Measurements from ENCODE around the gene PIGU.
"Not testable (repeated sequence)": the region's sequence is repeated elsewhere in the genome, so short reads cannot be mapped to it uniquely, and the experiment has no call there.

PIGU gene

DNA sequence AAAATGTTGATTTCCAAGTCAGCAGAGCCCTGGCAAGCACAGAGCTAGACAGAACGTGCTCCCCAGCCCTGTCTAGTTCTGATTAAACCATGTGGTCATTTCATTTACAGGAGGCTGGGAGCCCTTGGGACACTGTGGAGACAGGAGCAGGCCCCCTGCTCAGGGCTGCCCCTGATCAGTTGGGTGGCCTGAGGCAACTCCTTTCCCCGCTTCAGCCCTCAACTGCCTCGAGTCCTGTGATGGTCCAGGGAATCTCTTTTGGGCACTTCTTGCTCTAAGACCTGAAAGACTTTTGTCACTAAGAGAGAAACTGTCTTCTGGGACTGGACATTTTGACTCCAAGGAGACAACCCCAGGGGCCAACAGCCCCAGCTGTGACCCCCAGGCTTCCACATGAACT, 147.2 kb downstream of the PIGU start:
- no peak for DNase-seq

DNA sequence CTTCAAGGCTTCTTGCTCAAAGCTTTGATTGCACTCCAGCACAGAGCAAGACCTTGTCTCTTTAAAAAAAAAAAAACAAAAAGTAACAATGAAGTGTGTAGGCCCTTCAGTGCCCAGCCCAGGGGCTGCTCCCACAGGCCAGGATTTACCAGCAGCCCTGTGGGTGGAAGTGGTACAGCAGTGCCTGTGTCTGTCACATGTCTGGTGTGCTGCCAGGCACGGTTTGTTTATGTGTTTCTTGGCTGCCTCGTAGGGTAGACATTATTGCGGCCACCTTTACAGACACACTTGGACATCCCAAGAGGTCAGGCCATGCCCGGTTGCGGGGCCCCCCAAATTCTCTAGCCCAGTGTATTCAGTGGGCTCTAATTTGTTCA, 148.0 kb downstream of the PIGU start:
- no peak for DNase-seq

- DNase-seq = no peak
Measured at GRCh38 chr20:34527016-34527415, 149.9 kb downstream of the PIGU start.

DNA sequence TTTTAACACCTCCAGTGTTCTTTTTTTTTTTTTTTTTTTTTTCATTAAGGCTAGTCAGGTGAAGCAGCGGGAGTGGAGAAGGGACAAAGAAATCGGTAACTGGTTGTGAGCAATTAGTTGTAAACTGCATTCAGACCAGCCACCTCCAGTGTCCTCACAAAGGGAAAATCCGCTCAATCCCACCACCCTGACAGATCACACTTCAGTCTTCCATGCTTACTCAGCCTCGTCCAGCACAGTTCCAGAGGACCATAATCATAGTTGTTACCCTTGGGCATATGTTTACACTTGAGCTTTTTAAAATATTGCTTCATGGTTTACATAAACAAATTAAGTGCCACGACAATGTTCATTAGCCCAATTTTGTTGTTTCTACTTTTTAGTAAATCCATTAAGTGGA, 150.4 kb downstream of the PIGU start:
- DNase-seq = no peak

DNA sequence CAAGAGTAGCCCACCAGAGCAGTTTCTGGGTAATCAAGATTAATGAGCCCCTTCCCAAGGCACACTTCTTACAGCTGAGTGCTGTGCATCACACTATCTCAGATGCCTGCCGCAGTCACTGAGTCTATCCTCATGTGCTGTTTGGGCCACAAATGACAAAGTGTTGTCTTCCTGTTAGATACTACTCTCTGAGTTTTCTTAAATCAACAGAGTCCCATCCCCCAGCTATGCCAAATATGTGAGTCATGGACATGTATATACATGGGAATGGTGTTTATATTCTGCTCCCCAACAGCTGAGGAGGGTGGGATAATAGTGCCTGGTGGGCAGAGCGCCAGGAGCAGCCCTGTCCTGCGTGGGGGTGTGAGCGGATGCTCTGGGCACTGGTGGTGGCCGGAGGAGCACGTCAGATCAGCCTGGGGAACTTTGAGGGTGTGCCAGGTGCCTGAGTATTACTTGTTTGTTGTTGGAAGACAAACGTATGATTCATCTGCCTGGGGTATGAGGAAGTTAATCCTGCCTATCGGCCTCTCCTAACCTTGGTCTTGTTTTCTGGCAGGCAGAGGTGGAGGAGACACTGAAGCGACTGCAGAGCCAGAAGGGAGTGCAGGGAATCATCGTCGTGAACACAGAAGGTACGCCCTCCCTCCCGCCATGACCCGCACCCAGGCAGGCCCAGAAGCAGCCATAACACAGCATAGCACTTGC, 151.0 kb downstream of the PIGU start:
- DNase-seq = peak; percentile 4

DNA sequence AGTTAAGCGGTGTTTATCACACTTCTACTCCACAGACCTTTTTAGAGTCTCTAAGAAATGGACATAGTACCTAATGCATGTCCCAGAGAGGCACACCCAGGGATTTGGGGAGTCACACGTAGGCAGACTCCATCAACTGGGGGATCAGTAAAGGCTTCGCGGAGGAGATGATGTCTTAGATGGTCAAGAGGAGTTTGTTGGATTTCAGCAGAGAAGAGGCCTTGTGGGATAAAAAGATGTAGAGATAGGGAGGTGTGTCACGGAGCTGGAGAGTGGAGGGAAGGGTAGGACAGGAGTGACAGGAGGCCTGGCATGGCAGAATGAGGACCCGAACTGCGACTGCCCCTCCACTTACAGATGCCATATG, 151.6 kb downstream of the PIGU start:
- no peak for DNase-seq

DNA sequence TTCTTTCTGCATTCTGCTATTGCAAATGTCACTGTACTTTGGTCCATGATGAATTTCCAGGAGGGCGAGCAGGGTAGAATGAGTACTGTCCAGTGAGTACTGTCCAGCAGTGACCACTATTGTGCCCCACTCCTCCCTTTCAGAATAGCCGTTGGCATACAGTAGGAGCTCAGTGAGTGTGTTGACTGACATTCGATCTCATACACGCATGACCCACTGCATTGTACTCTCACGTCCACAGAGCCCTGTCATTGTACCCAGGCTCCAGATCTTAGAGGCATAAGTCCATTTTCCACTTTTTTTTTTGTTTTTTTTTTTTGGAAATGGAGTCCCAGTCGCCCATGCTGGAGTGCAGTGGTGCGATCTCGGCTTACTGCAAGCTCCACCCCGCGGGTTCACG, 152.5 kb downstream of the PIGU start:
- DNase-seq = no peak

GRCh38 chr20:34522969-34523871, 153.7 kb downstream of the PIGU start:
- DNase-seq = peak; percentile 5

- DNase-seq = not testable (repeated sequence)
Measured at GRCh38 chr20:34519841-34520240, 157.1 kb downstream of the PIGU start.

GRCh38 chr20:34518863-34519262, 158.0 kb downstream of the PIGU start:
- not testable (repeated sequence) for DNase-seq

DNA sequence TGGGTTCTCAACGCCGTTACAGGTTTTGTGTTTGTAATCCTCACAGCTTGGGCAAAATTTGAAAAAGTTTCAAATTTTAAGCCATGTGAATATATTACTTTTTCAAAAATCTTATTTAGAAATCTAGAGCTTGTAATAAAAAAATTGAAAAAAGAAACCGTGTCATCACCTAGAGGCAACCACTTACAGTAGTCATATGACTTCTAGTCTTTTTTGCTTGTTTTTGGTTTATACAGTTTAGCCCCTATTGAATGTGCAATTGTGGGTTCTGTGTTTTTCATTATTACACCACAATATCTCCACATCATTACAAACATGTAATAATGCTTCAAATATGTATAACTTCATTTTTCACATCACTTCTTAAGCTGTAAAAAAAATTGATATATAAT, 159.8 kb downstream of the PIGU start:
- DNase-seq = peak; percentile 62

GRCh38 chr20:34516247-34517113, 160.4 kb downstream of the PIGU start, which contains the start of gene DYNLRB1:
Gene DYNLRB1, plus strand, starts transcription at chr20:34516422. Its CDS starts 37 bp downstream, at chr20:34516459.
- peak; percentile 98 for DNase-seq

DNA sequence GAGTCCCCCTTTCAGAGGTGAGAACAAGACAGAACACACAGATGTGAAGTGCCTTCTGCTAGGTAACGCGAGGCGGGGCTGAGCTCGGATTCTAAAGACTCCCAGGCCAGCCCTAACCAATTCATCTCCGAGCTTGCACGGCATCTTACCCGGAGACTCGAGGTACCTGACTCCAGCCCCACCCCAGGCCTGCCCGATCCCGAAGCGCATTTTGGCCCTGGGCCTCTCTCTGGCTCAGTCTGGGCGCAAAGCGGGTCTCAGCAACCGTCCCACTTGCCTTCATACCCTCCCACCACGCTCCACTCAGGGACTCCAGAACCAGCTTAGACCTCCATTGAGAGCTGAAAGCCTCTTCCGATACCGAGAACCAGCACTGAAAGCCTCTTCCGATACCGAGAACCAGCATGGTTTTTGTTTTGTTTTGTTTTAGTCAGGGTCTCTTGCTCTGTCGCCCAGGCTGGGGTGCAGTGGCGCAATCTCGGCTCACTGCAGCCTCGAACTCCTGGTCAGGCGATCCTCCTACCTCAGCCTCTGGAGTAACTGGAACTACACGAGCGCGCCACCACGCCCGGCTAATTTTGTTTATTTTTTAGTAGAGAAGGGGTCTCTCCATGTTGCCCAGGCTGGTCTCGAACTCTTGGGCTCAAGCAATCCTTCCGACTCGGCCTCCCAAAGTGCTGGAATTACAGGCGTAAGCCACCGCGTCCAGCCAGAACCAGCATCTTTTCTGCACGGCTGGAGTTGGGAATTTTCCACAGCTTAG, 161.2 kb downstream of the PIGU start:
- DNase-seq = peak; percentile 29

- DNase-seq = peak; percentile 6
Measured at GRCh38 chr20:34514897-34515483, 161.9 kb downstream of the PIGU start.

DNA sequence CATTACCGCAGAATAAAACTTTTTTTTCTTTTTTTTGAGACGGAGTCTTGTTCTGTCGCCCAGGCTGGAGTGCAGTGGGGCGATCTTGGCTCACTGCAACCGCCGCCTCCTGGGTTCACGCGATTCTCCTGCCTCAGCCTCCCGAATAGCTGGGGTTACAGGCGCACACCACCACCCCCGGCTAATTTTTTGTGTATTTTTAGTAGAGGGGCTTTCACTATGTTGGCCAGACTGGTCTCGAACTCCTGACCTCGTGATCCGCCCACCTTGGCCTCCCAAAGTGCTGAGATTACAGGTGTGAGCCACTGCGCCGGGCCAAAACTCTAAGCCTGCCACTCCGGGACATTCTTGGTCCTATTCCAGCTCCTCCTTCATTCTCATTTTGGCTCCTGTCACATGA, 162.9 kb downstream of the PIGU start:
- not testable (repeated sequence) for DNase-seq

GRCh38 chr20:34512955-34513419, 163.9 kb downstream of the PIGU start:
- no peak for DNase-seq

DNA sequence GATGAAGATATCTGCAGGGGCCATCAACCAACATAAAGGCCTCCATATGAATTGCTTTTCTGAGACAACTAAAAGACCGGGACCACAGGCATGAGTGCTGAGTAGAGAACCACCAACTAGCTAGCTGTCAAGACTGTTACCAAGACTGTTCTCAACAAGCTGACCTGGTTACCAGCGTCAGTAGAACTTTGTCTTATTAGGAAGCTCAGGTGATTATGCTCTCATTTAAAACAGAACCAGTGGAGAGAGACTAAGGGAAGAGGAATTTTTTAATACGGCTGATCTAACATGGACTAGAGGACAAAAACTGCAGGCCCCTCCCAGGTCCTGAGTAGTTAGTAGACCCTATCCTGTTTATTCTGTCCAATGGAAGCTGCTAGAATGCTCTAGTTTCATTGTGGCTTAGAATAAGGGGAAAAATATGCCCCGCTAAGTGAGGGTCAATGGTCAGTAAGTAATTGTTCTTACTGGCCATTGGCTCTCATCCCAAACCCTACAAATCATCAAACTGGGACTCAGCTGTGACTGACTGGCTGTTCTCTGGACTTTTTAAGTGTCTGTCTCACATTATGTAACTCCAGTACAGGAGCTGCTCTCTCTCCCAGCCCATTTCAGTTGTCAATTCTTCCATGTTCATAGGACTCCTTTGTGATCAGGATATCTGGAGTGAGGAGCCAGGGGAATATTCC, 164.5 kb downstream of the PIGU start:
- no peak for DNase-seq

- no peak for DNase-seq
Measured at GRCh38 chr20:34511891-34512265, 165.0 kb downstream of the PIGU start.

DNA sequence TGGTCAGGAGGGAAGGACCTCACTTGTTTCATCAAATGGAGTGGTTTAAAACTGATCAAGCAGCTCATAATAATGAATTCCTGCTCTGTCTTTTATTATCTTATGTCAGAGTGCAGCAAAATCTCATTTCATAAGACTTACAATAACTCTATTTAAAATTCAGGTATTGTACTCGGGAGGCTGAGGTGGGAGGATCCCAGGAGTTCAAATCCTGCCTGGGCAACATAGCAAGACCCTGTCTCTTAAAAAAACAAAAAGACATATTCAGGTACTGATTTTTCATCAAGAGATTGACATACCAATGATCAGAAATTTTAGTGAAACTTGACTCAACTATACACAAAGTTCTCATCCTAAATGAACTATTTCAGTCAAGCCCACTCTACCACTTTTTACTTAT, 166.3 kb downstream of the PIGU start:
- no peak for DNase-seq
